Adrenal gland (tissue), 12 donors: ENCODE measurements around the gene UNC5A. TPM values are rescaled to one million over a fixed set of nuclear protein-coding genes. Genes with fewer than 3 reads are reported as not detected.
A peak's percentile ranks its signal among the peaks of the same experiment; 100 is the strongest.

Source experiments
- DNase-seq, 7 donors: peaks; one replicate each; pipeline ENCODE4 v3.0.0-alpha.2; 2019 to 2020
- H3K27ac ChIP-seq, 5 donors: fragments of 200-600 bp; sonication (generic) in 4 of 5; 1 replicate in 3 of 5; 2 replicates in 2 of 5; pipeline versions ENCODE4 v1.5.1 to v1.8.0; 2016 to 2020; ENCODE audit warnings: mild to moderate bottlenecking in 1 of 5
- H3K27me3 ChIP-seq: fragments of 200-600 bp; 2 replicates; pipeline ENCODE4 v1.8.0; 2021
- H3K36me3 ChIP-seq, 2 donors: fragments of 200-600 bp; replicated peaks in 1 of 2; 1 replicate in 1 of 2; 2 replicates in 1 of 2; pipeline versions ENCODE4 v1.5.1 to v1.8.0; 2018 to 2022
- H3K4me1 ChIP-seq, 2 donors: fragments of 200-600 bp; replicated peaks in 1 of 2; 1 replicate in 1 of 2; 2 replicates in 1 of 2; pipeline versions ENCODE4 v1.5.1 to v1.8.0; 2018 to 2021
- H3K4me3 ChIP-seq, 4 donors: fragments of 200-600 bp; sonication (generic) in 3 of 4; one replicate each; pipeline ENCODE4 v1.5.1; 2016 to 2018
- H3K9me3 ChIP-seq, 3 donors: fragments of 200-600 bp; sonication (generic) in 1 of 3; replicated peaks in 1 of 3; 1 replicate in 2 of 3; 2 replicates in 1 of 3; pipeline versions ENCODE4 v1.5.1 to v1.8.0; 2016 to 2021
- POLR2A ChIP-seq, 2 donors: fragments of 450-650 bp; IDR thresholded peaks; one replicate each; pipeline ENCODE4 v1.6.1; 2017; ENCODE audit warnings: antibody characterized with exemption in 2 of 2, mild to moderate bottlenecking in 2 of 2, moderate library complexity in 1 of 2
- WGBS, 4 donors: extraction: QIAGEN DNeasy Blood & Tissue Kit in 2 of 4; methylation state at CpG; one replicate each; pipeline versions ENCODE4 v1.1.5 to v1.1.7; 2013 to 2017; 5-methylcytosine and 5-hydroxymethylcytosine counted together
- intact Hi-C, 2 donors: fragments of 100-400 bp; cut with DNase I; formaldehyde crosslinking; loops; one replicate each; pipeline versions ENCODE4 v1.14.1 to v1.15.0; 2022 to 2023
- polyA plus RNA-seq, 3 donors: library from polyadenylated mRNA; stranded (reverse); fragments of 200-250 nt in 2 of 3; fragments of 350-450 nt in 1 of 3; fragmentation: Illumina TruSeq in 1 of 3; extraction: RNeasy Lipid Tissue Mini Kit (QIAGEN cat#74804) in 1 of 3; gene quantifications; one replicate each; pipeline ENCODE4 v1.2.3, GENCODE V29; 2013 to 2014
- total RNA-seq, 9 donors: library from RNA; depleted of rRNA in 4 of 9; stranded (reverse); fragments of >200 nt in 4 of 9; fragments of 120-200 nt in 1 of 9; fragmentation: NEBNext Ultra II Directional in 1 of 9; extraction: Animal tissue kit (Norgen Biotek cat#: 25700) in 1 of 9; gene quantifications; one replicate each; pipeline versions ENCODE4 v1.1.0 to v1.2.4, GENCODE V29; 2013 to 2023
- TF ChIP-seq, protein P1 (sequence below), 6 experiments: fragments of 450-650 bp in 4 of 6; fragments of 200-600 bp in 2 of 6; sonication (generic) in 1 of 6; IDR thresholded peaks; 1 replicate in 5 of 6; 2 replicates in 1 of 6; pipeline versions ENCODE4 v1.5.1 to v1.8.0; 2016 to 2021; ENCODE audit warnings: antibody characterized with exemption in 6 of 6, mild to moderate bottlenecking in 2 of 6, moderate library complexity in 1 of 6
- donor health status: healthy with polysubstance abuse.
- donor health status: Bipolar disorder and iron deficiency.
- donor health status: DM: yes; HTN: yes; CAD: no.
- donor health status: DM: no; HTN: no; CAD: no.
- donor health status: DM: no; HTN: no; CAD: no.
- donor health status: DM: yes; HTN: yes; CAD: no.

Gene UNC5A
- total and polyA plus RNA-seq, 12 donors: 0.06 to 19.7 (median 3.5) TPM; not detected in 2

DNA sequence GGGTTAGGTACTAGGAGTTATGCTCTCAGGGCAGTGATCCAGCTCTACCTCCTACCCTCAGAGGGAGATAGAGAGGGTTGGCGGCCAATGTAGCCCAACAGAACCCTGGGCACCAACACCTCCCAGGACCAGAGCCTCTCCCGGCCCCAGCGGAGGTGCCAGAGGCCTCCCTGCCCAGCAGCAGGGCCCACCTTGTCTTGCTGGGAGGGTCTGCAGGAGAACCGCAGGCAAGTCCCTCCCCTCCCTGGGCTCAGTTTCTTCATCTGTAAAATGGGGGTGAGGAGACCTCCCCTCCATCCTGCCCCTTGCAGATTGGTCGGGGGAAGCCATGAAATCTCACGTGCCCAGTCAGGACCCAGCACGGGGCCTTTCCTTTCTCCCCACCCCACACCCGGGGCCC lies 54.4 kb downstream of the UNC5A start:
- no peak for DNase-seq
- 80 to 90% (median 83%) methylated on average over 5 to 8 of the region's 8 CpGs for WGBS, 4 donors
- TF ChIP-seq, protein P1, sequence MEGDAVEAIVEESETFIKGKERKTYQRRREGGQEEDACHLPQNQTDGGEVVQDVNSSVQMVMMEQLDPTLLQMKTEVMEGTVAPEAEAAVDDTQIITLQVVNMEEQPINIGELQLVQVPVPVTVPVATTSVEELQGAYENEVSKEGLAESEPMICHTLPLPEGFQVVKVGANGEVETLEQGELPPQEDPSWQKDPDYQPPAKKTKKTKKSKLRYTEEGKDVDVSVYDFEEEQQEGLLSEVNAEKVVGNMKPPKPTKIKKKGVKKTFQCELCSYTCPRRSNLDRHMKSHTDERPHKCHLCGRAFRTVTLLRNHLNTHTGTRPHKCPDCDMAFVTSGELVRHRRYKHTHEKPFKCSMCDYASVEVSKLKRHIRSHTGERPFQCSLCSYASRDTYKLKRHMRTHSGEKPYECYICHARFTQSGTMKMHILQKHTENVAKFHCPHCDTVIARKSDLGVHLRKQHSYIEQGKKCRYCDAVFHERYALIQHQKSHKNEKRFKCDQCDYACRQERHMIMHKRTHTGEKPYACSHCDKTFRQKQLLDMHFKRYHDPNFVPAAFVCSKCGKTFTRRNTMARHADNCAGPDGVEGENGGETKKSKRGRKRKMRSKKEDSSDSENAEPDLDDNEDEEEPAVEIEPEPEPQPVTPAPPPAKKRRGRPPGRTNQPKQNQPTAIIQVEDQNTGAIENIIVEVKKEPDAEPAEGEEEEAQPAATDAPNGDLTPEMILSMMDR (IDR thresholded peaks at IDR 0.05): no peak
- no peak for TF ChIP-seq POLR2A (IDR thresholded peaks at IDR 0.05)
- no peak overlapping the region for H3K4me3 ChIP-seq
- H3K4me1 ChIP-seq: no peaks in the 10 kb centered on the region
- no peaks in the 10 kb centered on the region for H3K9me3 ChIP-seq
- H3K27ac ChIP-seq: no peak overlapping the region
- H3K36me3 ChIP-seq: no peaks in the 10 kb centered on the region
- H3K27me3 ChIP-seq: peaks cover 9% of the 10 kb centered on the region
- intact Hi-C loops: no loop called here

DNA sequence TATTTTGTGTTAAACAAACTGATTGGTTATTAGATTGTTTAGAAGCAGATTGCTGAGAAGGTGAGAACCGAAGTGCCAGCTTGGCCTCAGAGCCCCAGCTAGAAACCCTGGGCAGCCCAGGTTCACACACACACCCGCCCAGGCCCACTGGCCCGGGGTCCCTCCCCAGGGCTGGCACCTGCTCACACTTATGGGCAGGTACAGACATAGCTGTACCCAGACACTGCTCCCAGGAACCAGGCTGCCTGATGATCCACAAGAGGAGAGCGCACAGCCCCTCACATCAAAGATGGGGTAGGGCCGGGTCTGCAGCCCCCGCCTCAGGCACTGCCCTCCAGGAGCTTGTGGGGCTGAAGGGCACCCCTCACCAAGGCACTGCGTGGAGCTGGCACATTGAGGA lies 55.6 kb downstream of the UNC5A start:
- intact Hi-C loops: no loop called here
- WGBS, 4 donors: 69 to 84% (median 82%) methylated on average over 4 to 7 of the region's 7 CpGs

DNA sequence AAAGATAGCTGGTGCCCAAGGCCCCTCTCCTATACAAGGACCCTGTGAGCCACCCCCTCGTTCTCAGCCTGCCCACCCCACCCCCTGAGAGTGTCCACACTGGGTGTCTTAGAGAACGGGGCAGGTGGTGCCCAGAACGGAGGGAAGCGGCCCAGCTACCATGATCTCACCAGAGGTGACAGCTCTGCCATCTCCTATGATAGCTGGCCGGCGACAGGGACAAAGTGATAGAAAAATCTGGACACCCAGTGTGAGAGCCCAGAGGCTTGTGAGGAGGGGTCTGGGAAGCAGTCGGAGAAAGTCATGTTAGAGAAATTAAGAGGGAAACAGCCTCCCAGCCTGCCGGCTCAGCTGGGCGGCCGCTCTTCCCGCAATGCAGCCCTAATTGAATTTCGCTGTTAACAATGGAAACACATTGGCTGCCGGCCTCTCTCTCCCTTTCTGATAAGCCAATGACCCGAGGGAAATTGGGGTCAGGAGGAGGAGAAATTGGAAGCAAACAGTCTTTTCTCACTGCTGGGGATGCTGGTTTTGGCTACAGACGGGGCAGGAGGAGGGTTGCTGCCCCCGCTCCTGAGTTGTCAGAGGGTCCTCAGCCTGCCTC lies 56.5 kb downstream of the UNC5A start:
- TF ChIP-seq, protein P1 (IDR thresholded peaks at IDR 0.05): no peak
- TF ChIP-seq POLR2A (IDR thresholded peaks at IDR 0.05): no peak
- Histone ChIP-seq H3K36me3 (no peaks in the 10 kb centered on the region), H3K9me3 (no peaks in the 10 kb centered on the region), H3K4me1 (no peaks in the 10 kb centered on the region), H3K4me3 (no peak overlapping the region), H3K27me3 (peaks cover 3% of the 10 kb centered on the region), H3K27ac (peak overlapping the region in 1 of 5 donors; percentile 65)
- 39 to 45% (median 44%) methylated on average over 11 to 16 of the region's 16 CpGs for WGBS, 4 donors
- DNase-seq: peak in 1 of 7 donors; percentile 76
- intact Hi-C loops: no loop called here

More for the DNA sequence above, 55.6 kb downstream of the UNC5A start:
- no peaks in the 10 kb centered on the region for H3K36me3 ChIP-seq
- H3K27ac ChIP-seq: peak overlapping the region in 1 of 5 donors; percentile 65
- peaks cover 8% of the 10 kb centered on the region for H3K27me3 ChIP-seq
- no peak overlapping the region for H3K4me3 ChIP-seq
- H3K9me3 ChIP-seq: no peaks in the 10 kb centered on the region
- TF ChIP-seq POLR2A (IDR thresholded peaks at IDR 0.05): no peak
- TF ChIP-seq, protein P1 (IDR thresholded peaks at IDR 0.05): no peak
- no peaks in the 10 kb centered on the region for H3K4me1 ChIP-seq
- DNase-seq: no peak

DNA sequence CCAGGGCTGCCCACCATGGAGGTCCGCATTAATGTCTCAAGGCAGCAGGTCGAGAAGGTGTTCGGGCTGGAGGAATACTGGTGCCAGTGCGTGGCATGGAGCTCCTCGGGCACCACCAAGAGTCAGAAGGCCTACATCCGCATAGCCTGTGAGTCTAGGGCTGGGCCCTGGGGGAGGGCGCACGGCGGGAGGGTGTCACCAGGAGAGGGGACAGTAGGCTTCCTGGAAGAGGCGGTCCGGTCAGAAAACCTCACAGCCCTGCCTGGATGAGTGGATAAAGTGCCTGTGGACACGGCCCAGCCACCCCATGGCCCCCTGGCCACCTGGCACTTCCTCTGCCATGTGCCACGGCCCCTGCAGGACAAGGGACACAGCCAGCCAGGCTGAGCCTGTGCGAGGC lies 57.8 kb downstream of the UNC5A start:
- no peaks in the 10 kb centered on the region for H3K27me3 ChIP-seq
- intact Hi-C loops: no loop called here
- 82 to 85% (median 84%) methylated on average over 8 to 14 of the region's 14 CpGs for WGBS, 4 donors
- no peaks in the 10 kb centered on the region for H3K9me3 ChIP-seq
- no peak for TF ChIP-seq POLR2A (IDR thresholded peaks at IDR 0.05)
- TF ChIP-seq, protein P1 (IDR thresholded peaks at IDR 0.05): no peak
- DNase-seq: no peak
- H3K27ac ChIP-seq: peak overlapping the region in 1 of 5 donors; percentile 65
- H3K36me3 ChIP-seq: no peaks in the 10 kb centered on the region
- no peaks in the 10 kb centered on the region for H3K4me1 ChIP-seq
- H3K4me3 ChIP-seq: no peak overlapping the region
